ENCODE measurements around the gene GEMIN5.
"Not testable (repeated sequence)": the region's sequence is repeated elsewhere in the genome, so short reads cannot be mapped to it uniquely, and the experiment has no call there.

Gene GEMIN5

DNA sequence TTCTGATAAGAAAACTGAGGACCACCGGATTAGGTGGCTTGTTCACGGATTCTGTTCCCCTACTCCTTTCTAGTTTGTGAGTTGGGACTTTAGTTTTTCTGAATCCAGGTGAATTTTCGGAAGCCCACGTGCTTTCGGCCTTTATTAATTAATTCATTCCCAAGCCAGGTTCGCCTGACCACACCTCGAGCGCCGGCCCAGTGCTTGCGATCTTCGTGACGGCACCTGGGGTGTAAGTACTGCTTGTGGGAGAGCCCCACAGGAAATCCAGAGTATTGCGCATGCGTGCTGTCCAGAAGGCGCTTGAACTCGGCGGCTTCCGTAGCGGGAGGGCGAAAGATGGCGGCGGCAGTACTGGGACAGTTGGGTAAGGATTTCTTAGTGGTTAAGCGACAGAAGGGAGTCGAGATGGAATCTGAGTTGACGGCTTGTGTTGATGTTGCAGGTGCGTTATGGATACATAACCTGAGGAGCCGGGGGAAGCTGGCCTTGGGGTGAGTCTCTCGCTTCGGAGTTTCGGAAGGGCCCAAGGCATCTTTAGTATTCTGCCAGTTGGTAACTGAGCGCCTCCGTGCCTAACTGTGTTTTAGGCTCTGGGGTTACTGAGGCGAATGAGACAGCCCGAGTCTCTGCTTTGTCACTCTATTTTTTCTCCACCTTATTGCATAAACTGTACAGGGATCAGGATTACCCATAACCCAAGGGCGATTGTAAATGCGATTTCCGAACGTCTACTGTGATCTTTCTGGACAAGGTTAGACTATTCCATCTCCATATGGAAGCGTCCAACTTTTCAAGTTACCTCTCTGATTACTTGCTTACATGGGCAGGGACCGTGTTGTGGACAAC, 3.0 kb upstream of the GEMIN5 start, which contains the start of gene MRPL22:
Gene MRPL22 (plus strand): TSS at position 302 of the 849 bp plus-strand sequence. CDS start 38 bp downstream, at position 340.
- Histone ChIP-seq H3K27ac (replicated peaks) (peak within 1 kb of the TSS; percentile 65), H3K27me3 (ENCODE audit: insufficient read depth, poor library complexity, severe bottlenecking) (no peaks in the 10 kb centered on the region), H3K4me3 (replicated peaks; ENCODE audit: insufficient read depth, low read length) (peak within 1 kb of the TSS; percentile 86)
- peak; percentile 55 for TF ChIP-seq REST (IDR thresholded peaks at IDR 0.05; ENCODE audit: insufficient replicate concordance, low read depth)
- TF ChIP-seq SPI1 (IDR thresholded peaks at IDR 0.05; ENCODE audit: borderline replicate concordance, low read depth), result no peak
- TF ChIP-seq GABPA (IDR thresholded peaks at IDR 0.05; ENCODE audit: low read depth), result no peak
- TF ChIP-seq, protein P1, sequence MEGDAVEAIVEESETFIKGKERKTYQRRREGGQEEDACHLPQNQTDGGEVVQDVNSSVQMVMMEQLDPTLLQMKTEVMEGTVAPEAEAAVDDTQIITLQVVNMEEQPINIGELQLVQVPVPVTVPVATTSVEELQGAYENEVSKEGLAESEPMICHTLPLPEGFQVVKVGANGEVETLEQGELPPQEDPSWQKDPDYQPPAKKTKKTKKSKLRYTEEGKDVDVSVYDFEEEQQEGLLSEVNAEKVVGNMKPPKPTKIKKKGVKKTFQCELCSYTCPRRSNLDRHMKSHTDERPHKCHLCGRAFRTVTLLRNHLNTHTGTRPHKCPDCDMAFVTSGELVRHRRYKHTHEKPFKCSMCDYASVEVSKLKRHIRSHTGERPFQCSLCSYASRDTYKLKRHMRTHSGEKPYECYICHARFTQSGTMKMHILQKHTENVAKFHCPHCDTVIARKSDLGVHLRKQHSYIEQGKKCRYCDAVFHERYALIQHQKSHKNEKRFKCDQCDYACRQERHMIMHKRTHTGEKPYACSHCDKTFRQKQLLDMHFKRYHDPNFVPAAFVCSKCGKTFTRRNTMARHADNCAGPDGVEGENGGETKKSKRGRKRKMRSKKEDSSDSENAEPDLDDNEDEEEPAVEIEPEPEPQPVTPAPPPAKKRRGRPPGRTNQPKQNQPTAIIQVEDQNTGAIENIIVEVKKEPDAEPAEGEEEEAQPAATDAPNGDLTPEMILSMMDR (IDR thresholded peaks at IDR 0.05; ENCODE audit: insufficient read depth, low read length), result no peak
- TF ChIP-seq POLR2AphosphoS5 (IDR thresholded peaks at IDR 0.05; ENCODE audit: low read depth), result peak; percentile 89
- DNase-seq (ENCODE audit: low read depth in 1 of 2, low spot score in 1 of 2), result peak; percentile 88 to 95

DNA sequence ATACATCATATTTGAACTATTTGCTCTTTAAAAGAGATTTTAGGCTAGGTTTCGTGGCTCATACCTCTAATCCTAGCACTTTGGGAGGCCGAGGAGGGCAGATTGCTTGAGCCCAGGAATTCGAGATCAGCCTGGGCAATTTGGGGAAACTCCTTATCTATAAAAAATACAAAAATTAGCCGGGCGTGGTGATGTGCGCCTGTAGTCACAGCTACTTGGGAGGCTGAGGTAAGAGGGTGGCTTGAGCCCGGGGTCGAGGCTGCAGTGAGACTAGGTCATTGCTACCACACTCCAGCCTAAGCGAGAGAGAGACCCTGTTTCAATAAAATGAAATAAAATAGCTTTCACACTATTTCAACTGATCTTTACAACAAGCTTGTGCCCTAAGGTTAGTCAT, 2.4 kb upstream of the GEMIN5 start:
- peak overlapping the region; percentile 65 for H3K27ac ChIP-seq (replicated peaks)
- no peak for DNase-seq (ENCODE audit: low read depth in 1 of 2, low spot score in 1 of 2)
- H3K4me3 ChIP-seq (replicated peaks; ENCODE audit: insufficient read depth, low read length), result peak overlapping the region; percentile 86
- TF ChIP-seq SPI1 (IDR thresholded peaks at IDR 0.05; ENCODE audit: borderline replicate concordance, low read depth), result no peak
- no peak for TF ChIP-seq REST (IDR thresholded peaks at IDR 0.05; ENCODE audit: insufficient replicate concordance, low read depth)
- TF ChIP-seq, protein P1 (IDR thresholded peaks at IDR 0.05; ENCODE audit: insufficient read depth, low read length), result no peak
- TF ChIP-seq GABPA (IDR thresholded peaks at IDR 0.05; ENCODE audit: low read depth), result no peak
- no peak for TF ChIP-seq POLR2AphosphoS5 (IDR thresholded peaks at IDR 0.05; ENCODE audit: low read depth)
- no peaks in the 10 kb centered on the region for H3K27me3 ChIP-seq (ENCODE audit: insufficient read depth, poor library complexity, severe bottlenecking)

- not testable (repeated sequence) for DNase-seq (ENCODE audit: low read depth in 1 of 2, low spot score in 1 of 2); H3K27ac ChIP-seq (replicated peaks); H3K27me3 ChIP-seq (ENCODE audit: insufficient read depth, poor library complexity, severe bottlenecking); H3K4me3 ChIP-seq (replicated peaks; ENCODE audit: insufficient read depth, low read length)
Measured at GRCh38 chr5:154939387-154939786, 1.4 kb upstream of the GEMIN5 start.

- TF ChIP-seq SPI1 (IDR thresholded peaks at IDR 0.05; ENCODE audit: borderline replicate concordance, low read depth), result no peak
- TF ChIP-seq REST (IDR thresholded peaks at IDR 0.05; ENCODE audit: insufficient replicate concordance, low read depth), result no peak
- TF ChIP-seq GABPA (IDR thresholded peaks at IDR 0.05; ENCODE audit: low read depth), result no peak
- no peak for TF ChIP-seq POLR2AphosphoS5 (IDR thresholded peaks at IDR 0.05; ENCODE audit: low read depth)
- TF ChIP-seq, protein P1 (IDR thresholded peaks at IDR 0.05; ENCODE audit: insufficient read depth, low read length), result no peak
- DNase-seq (ENCODE audit: low read depth in 1 of 2, low spot score in 1 of 2), result no peak
- Histone ChIP-seq H3K4me3 (replicated peaks; ENCODE audit: insufficient read depth, low read length) (peak overlapping the region; percentile 98), H3K27ac (replicated peaks) (peak overlapping the region; percentile 72), H3K27me3 (ENCODE audit: insufficient read depth, poor library complexity, severe bottlenecking) (no peaks in the 10 kb centered on the region)
Measured at GRCh38 chr5:154937186-154937717, 759 bp downstream of the GEMIN5 start.

Data from HL-60 (cell line).